ENCODE data around the gene STRN3.
"Not testable (repeated sequence)": the region's sequence is repeated elsewhere in the genome, so short reads cannot be mapped to it uniquely, and the experiment has no call there.

The STRN3 gene

DNA sequence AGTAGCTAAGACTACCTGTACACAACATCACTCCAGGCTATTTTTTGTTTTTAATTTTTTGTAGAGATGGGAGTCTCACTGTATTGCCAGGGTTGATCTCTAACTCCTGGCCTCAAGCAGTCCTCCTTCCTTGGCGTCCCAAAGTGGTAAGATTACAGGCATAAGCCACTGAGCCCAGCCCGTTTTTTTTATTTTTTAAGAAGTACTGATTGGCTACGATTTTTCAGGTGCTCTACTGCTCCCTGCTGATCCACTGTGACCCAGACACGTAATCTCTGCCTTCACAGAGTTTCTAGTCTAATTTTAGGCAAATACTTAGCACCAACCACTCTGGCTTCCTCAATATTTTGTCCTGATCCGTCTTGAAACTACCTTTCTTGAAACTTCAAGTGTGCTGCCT is 4.3 kb upstream of the STRN3 start:
- DNase-seq, result no peak

DNA sequence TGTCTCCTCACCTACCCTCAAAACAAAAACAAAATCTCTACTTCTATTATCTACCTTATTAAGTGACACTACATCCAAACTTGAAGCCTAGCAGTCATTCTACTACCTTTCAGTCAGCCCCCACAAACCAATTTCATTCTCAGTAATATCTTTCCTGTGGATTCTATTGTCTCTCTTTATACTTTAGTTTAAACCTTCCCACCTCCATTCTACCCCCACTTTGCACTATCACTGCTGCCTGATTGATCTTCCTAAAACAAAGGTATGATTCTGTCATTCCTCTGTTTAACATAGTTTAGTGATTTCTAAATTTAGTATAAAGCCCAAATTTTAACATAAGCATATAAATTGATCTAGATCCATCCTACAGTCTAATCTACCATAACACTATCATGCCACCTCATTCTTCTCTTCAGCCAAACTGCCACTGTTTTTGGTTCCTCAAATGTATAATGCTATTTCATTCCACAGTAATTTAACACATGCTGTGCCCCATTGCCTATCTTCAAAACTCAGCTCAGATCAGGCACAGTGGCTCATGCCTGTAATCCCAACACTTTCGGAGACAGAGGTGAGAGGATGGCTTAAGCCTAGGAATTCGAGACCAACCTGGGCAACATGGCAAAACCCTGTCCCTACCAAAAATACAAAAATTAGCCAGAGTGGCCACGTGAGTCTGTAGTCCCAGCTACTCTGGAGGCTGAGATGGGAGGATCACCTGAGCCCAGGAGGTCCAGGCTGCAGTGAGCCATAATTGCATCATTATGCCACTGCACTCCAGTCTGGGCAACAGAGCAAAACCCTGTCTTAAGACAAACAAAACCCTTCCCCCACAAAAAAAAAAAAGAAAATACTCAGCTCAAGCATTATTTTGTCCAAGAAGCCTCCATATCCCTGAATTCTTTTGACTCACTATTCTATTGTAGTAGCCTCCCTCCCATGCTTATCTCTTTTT is 3.1 kb upstream of the STRN3 start:
- no peak for DNase-seq

DNA sequence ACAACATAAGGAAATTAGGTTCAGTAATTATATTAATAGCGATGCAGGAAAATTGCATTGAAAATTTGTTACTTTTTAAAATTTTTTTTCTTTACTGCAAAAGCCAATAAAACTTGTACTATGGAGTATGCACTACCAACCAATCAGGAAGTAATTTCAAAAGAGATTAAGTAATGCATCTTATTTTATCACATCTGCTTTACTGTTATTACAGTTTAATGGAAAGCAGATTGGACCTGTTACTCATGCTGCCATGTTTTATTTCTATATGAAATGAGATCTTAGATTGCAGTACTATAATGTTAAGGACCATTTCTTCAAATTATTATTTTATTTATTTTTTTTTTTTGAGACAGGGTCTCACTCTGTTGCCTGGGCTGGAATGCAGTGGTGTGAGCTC is 1.7 kb upstream of the STRN3 start:
- no peak for DNase-seq

DNA sequence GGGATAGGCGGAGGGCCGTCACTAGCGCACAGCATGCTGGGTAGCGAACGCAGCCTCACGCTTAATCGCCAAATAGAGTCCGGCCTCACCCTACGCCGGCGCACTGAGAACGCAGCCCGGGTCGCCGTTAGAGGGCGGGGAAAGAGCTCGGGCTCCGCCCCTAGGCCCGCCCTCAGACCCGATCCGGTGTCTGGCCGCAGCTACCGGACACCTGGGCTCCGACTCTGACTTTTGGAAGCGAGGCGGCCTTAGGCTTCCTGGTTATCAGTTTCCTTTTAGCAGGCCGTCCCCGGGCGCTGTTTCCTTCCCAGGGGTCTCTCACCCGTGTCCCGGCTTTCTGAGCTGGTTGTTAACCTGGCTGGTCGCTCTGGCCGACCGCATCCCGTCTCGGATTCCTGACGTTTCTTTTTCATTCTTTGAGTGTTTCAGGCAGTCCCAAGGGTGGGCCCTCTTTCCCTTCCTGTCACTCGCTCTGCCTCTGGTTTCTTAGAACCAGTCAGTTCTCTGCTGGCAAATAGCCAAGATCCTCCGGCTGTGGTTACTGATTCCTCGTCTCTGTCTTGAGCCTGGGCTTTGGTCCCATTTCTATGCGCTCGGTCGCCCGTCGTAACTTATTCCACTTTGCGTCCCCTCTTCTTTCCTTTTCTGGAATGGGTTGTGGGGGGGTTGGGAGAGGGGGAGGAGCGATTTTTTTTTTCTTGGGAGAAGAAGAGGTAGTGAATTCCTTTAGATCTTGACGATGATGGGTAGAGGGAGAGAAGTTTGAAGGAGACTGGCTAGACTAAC is 464 bp upstream of the STRN3 start:
- peak; percentile 84 for DNase-seq

DNA sequence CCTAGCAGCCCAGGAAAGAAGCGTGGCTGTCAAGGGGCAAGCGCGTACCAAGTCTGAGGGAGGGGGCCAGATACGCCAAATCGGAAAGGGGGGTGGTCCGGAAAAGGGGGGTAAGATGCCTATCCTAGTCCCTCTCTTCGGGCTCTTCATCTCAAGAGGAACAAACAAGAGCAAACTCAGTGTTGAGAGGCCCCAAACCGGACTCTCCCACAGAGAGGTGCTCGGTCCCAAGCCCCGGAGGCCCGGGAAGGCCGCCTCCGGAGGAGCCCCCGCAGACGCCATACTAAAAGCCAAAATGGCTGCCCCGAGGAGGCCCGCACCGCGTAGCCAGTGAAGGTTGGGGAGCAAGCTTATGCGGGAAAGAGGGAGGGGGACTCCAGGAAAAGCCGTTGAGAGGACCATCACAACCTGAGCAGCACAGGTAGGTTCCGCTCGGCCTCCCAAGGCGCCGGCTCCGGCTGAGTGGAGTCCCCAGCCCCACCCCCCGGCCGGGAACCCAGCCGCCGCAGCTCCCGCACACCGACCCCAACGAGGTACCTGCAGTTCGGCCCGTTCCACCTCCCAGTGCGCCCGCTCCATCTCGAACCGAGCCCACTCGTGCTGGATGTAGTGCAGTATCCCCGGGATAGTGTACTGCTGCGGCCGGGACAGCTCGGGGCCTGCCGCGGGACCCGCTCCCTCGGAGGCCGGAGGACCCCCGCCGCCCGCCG is 657 bp downstream of the STRN3 start, which contains the start of gene AP4S1:
Gene AP4S1 (plus strand): TSS at position 283 of the 710 bp plus-strand sequence. CDS start 40,548 bp downstream, outside the sequence.
- DNase-seq, result peak; percentile 38

DNA sequence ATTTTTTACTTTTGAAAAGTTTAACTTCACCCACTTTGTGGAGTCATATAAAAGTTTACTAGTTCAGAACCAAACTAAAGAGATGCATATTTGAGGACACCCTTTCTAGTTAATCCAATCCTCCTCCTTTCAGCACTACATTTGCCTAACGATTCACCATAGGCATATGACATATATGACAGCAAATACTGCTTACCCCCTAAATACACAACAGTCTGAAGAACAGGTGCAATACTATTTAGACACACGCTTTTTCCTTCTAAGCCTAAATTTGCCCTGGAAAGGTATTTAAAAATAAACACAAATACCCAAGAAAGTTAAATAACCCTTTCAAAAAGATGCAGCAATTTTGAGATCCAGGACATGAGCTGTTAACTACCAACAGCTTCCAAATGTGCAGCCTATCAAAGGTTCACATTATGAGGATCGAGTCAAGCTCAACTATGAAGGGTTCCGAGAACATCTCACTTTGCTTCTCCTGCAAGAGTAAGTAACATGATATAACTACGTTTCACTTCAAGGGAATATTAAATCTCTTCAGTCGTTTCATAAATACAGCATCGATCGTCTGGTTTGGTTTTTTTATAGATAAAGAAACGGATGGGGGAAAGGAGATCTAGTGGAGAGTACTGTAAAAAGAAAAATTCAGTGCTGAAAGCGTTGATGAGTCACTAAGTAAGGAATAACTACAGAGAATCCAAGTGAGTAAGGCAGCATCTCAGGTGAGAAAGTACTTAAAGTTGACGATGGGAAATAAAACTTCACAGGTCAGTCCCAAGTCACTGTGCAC is 1.4 kb downstream of the STRN3 start:
- DNase-seq, result no peak

DNA sequence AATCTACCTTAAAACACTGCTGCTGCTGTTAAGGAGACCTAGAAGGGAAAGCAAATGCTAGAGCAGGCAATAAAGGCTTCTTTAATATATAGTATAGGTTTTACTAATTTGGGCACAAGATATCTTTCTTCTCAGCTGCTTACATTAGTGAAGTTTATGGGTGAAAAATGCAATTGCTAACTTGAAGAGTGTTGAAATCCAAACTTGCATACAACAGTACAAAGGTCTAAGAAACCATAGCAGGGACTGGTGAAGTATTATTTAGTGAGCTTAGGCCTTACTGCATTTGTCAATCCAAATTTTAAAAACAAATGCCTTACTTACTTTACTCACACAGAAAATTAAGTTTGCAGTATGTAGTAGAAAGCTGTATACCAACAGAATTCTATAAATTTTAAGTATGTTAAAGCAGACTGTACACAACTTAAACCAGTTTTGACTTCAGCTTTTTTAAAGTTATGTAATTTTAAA is 2.1 kb downstream of the STRN3 start:
- no peak for DNase-seq

DNA sequence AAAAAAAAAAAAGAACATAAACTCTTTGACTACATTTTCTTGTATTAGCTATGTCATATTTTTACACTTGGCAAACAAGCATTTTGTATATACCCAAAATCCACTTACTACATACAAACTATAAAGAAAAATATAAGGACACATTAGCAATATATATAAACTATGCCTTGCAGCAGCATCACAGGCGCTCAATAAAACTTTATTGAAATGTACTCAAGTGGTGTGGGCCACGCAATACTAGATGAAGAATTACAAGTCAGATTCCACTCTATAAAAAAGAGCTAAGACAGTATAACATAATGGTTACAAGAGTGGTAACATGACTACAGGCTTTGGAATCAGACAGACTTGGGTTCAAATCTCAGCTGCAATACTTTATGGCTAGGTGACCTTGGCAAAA is 3.8 kb downstream of the STRN3 start:
- no peak for DNase-seq

DNA sequence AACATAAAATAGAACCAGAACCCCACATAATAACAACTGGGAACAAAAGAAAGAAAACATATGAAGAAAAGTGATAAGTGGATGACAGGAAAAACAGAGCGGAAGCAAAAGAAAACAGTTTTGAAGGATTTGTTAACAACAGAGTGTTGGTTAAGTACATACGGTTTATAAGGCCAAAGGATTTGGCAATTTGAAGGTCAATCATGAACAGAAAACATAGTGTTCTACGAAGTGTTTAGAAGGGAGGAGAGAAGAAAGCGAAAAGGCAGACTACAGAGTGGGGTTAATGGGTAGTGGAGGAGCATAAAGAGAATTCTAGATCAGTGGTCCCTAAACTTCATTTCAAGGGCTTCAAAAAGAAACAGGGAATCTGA is 4.6 kb downstream of the STRN3 start:
- no peak for DNase-seq

DNA sequence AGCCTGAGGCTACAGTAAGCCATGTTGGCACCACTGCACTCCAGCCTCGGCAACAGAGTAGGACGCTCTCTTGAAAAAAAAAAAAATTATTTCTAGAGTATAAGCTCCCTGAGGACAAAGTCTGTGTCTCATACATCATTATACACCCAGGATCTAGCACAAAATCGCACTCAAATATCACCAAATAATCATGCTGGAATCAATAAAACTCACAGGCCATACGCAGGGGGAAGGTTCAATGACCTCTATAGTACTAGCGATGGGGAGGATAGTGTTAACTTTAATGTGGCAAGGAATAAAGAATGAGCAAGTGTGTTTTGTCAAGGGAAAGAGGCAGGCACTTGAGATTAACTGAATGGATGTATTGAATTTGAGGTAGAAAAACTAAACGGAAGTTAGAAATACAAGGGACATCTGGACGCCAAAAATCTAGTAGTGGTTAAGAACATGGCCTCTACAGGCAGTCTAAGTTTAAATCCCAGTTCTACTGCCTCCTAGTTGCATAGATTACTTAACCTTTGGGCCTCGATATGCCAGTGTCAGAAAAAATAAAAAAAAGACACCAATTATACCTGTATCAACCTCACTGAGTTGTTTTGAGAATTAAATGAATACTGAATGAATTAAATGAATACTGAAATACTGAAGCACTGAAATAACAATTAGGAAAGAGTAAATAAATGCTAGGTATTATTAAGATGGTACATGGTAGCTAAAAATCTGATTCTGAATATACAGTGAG is 5.2 kb downstream of the STRN3 start:
- no peak for DNase-seq

DNA sequence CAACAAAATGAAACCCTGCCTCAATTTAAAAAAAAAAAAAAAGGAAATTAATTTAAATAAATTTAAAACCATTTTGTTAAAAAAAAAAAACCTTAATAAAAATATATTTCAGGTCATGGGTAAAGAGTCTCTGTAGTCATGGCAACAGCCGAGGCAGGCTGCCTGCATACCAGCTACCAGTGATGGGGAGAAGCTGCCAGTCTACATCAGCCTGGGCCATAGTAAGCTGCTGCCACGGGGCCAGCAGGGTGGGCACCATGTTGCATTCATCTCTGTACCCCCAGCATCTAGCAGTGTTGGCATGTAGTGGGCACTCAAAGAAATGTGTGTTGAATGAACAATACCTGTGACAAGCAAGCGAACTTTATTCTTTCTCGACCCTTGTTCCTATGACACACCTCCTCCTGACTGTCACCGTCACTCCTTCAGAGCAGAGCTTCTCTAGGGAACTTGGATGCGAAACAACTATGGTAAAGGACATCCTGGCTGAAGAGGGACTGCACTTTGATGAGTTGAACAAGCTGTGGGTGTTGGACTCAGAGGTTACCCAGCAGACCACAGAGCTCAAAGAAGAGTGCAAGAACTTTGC is 8.0 kb downstream of the STRN3 start:
- DNase-seq, result no peak

DNA sequence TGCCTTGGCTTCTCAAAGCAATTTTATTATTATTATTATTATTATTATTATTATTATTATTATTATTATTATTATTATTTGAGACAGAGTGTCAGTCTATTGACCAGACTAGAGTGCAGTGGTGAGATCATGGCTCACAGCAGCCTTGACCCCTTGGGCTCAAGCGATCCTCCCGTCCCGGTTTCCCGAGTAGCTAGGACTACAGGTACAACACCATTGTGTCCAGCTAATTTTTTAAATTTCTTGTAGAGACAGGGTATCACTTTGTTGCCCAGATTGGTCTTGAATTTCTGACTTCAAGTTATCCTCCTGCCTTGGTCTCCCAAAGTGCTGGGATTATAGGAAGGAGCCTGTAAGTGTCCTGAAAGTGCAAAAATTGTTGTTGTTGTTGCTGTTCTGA is 12.3 kb downstream of the STRN3 start:
- DNase-seq, result no peak

DNA sequence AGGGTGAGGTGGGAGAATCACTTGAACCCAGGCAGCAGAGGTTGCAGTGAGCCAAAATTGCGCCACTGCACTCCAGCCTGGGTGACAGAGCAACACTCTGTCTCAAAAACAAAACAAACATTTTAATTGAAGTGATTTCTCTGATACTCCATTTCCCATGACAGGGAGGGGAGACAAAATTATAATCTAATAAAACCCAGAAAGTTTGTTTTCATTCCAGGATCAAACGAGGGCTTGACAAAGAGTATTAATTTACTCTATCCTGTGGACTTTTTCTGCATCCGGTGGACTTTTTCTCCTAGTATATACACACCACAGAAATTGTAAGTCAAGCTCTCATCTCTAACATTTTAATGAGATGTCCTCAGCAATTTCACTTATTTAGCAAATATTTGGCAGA is 15.2 kb downstream of the STRN3 start:
- DNase-seq, result no peak

DNA sequence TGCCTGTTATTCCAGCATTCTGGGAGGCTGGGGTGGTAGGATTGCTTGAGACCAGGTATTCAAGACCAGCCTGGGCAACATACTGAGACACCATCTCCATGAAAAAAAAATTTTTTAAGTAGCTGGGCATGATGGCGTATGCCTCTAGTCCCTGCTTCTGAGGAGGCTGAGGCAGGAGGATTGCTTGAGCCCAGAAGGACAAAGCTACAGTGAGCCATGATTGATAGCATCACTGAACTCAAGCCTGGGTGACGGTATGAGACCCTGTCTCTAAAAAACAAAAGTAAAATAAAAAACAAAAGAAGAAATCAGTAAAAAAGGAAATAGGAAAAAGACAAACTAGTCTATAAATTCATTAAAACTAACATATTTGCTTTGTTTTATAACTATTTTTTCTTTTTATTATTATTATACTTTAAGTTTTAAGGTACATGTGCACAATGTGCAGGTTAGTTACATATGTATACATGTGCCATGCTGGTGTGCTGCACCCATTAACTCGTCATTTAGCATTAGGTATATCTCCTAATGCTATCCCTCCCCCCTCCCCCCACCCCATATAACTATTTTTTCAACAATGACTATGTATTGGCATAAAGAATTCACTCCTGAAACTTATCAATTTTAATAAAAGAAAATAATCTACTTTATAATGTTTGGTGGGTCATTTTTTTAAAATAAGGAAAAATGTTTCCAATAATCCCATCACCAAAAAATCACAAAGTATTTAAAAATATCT is 16.2 kb downstream of the STRN3 start:
- DNase-seq, result no peak

DNA sequence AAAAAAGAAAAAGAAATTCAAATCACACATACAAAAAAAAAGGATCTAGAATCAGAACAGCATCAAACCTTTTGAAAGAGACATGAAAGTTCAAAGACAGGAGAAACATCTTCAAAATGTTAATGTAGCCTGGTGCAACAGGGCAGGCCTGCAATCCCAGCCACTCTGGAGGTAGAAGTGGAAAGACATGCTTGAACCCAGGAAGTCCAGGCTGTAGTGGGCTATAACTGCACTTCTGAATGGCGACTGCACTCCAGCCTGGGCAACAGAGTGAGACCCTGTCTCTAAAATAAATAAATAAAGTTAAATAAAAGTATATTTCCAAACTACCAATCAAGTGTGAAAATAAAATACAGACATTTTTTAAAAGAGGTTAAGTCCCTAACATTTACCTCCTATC is 19.5 kb downstream of the STRN3 start:
- no peak for DNase-seq

DNA sequence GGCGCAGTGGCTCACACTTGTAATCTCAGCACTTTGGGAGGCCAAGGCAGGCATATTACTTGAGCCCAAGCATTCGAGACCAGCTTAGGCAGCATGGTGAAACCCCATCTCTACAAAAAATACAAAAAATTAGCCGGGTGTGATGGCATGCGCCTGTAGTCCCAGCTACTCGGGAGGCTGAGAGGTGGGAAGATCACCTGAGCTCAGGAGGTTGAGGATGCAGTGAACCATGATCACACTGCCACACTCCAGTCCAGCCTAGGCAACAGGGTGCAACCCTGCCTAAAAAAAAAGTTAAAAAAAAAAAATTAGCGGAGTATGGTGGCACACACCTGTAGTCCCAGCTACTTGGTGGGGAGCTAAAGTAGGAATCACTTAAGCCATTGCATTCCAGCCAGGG is 22.2 kb downstream of the STRN3 start:
- DNase-seq, result not testable (repeated sequence)

DNA sequence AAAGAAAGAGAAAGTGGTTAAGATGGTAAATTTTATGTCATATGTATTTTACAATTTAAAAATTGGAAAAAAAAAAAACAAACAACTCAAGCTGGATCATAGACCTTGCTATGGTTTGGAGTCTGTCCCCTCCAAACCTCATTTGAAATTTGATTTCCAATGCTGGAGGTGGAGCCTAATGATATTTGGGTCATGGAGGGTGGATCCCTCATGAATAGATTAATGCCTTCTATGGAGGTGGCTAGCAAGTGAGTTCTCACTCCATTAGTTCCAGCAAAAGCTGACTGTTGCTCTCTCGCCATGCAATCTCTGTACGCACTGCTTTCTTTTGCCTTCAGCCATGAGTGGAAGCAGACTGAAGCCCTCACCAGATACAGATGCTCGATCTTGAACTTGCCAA is 22.9 kb downstream of the STRN3 start:
- no peak for DNase-seq

DNA sequence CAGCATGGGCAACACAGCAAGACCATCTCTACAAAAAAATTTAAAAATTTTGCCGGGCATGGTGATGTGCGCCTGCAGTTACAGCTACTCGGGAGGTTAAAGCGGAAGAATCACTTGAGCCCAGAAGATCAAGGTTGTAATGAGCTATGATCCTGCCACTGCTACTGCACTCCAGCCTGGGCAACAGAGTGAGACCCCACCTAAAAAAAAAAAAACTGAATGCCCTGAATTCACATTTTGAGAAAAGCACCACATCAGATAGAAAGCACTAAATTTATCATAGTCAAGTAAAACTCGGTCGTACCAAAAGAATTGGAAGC is 24.9 kb downstream of the STRN3 start:
- no peak for DNase-seq

DNA sequence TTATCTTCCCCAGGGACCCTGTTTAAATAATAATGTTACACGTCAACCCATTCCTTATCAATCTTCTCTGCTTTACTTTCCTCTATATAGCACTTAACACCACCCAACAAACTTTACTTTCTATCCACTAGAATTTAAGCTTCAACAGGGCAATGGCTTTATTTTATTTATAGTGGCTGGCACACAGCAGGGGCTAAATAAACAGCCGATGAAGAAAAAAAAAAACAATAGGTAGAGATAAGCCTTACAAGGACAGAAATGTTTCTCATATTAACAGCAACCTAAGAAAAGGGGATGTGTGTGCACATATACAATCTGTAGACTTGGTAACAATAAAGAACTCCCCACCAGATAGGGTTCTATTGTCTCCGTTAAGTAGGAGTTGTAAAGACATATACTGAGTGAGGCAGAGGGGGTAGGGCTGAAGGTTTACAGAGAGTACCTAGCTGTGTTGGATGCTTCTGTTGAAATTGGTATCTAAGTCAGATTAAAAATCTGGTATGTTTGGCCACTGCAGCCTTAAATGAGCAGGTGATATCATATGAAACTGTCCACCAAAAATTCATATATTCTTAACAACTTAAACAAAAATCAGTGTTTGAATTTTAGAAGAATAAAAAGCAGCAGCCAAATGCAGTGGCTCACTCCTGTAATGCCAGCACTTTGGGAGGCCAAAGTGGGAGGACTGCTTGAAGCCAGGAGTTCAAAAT is 25.4 kb downstream of the STRN3 start:
- DNase-seq, result no peak

Data from activated T-cell treated with anti-CD3 and anti-CD28 coated beads for 4 hours (primary cell).